ENCODE measurements around the gene PRKCA. TPM values are rescaled to one million over a fixed set of nuclear protein-coding genes. Genes with fewer than 3 reads are reported as not detected.

The PRKCA gene
- total RNA-seq, 1 experiment from 2014 or later: 29.6 TPM

DNA sequence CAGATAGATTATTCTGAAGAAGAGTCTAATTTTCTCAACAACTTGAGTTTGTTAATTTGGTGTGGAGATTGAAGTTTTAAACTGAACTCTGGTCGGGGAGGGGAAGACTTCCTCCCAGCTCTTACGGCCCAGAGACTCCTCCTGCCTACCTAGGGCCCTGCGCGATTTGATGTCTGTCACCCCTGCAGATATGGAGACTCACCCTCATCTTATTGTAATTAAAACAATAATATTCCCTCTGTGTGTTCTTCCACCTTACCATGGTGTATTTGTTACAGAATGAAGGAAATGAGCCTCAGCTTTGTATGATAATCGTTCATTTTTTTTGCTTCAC lies 348.1 kb downstream of the PRKCA start:
- Histone ChIP-seq H3K36me3 (ENCODE audit: control insufficient read depth, insufficient read depth, low read length) (no peaks in the 10 kb centered on the region), H3K4me3 (ENCODE audit: low read depth, low read length) (no peak overlapping the region), H3K27me3 (replicated peaks; ENCODE audit: control insufficient read depth, insufficient read depth, low read length) (no peaks in the 10 kb centered on the region), H3K9me3 (no peaks in the 10 kb centered on the region), H3K4me1 (peaks cover 15% of the 10 kb centered on the region; the same call in 1 of the 2 replicates)
- H3K27me3 Mint-ChIP-seq (ENCODE audit: insufficient read depth, unreplicated experiment): no peaks in the 10 kb centered on the region
- H3K9me3 Mint-ChIP-seq (ENCODE audit: unreplicated experiment): no peaks in the 10 kb centered on the region
- no peak overlapping the region for H3K4me3 Mint-ChIP-seq (ENCODE audit: unreplicated experiment)
- CTCF ChIA-PET: no interaction called here
- intact Hi-C loops (cut with micrococcal nuclease; ENCODE audit: unreplicated experiment): no loop called here
- POLR2A ChIA-PET: no interaction called here
- peaks cover 11% of the 10 kb centered on the region for H3K36me3 Mint-ChIP-seq (ENCODE audit: insufficient read depth, unreplicated experiment)
- BruUV-seq (replicated peaks): no TSS peak
- no peak for DNase-seq
- TF ChIP-seq, protein P1, sequence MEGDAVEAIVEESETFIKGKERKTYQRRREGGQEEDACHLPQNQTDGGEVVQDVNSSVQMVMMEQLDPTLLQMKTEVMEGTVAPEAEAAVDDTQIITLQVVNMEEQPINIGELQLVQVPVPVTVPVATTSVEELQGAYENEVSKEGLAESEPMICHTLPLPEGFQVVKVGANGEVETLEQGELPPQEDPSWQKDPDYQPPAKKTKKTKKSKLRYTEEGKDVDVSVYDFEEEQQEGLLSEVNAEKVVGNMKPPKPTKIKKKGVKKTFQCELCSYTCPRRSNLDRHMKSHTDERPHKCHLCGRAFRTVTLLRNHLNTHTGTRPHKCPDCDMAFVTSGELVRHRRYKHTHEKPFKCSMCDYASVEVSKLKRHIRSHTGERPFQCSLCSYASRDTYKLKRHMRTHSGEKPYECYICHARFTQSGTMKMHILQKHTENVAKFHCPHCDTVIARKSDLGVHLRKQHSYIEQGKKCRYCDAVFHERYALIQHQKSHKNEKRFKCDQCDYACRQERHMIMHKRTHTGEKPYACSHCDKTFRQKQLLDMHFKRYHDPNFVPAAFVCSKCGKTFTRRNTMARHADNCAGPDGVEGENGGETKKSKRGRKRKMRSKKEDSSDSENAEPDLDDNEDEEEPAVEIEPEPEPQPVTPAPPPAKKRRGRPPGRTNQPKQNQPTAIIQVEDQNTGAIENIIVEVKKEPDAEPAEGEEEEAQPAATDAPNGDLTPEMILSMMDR (IDR thresholded peaks at IDR 0.05; ENCODE audit: insufficient read depth in 1 of 2, low read depth in 1 of 2, low read length in 1 of 2, severe bottlenecking in 1 of 2, unreplicated experiment in 1 of 2): no peak
- peaks cover 10% of the 10 kb centered on the region for H3K4me1 Mint-ChIP-seq (ENCODE audit: low read depth, unreplicated experiment)
- H3K27ac Mint-ChIP-seq (ENCODE audit: unreplicated experiment): no peak overlapping the region

DNA sequence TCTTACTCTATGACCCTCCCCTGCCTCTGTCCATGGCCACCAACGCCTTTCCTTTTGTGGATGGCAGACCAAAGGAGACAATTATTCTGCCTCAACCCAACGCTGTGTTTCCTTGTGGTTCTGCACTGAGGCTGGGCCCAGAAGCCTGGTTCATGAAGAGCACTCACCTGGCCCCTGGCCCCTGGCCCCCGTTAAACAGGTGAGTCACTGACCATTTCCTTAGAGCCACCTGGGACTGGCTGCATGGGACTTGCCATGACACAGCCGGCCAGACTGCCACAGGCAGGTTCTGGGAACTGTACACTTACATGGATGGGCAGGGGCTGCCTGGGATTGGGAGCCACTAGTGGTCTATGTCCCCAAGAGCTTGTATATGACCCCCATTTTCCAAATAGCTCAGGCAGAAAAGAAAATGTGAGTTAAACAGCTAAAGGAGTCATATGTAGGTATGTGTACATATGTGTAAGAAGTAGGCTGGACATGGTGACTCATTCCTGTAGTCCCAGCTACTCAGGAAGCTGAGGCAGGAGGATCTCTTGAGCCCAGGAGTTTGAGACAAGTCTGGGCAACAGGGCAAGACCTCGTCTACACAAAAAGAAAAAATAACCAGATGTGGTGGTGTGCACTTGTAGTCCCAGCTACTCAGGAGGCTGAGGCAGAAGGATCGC lies 350.6 kb downstream of the PRKCA start:
- H3K27me3 Mint-ChIP-seq (ENCODE audit: insufficient read depth, unreplicated experiment): no peaks in the 10 kb centered on the region
- no peak overlapping the region for H3K4me3 Mint-ChIP-seq (ENCODE audit: unreplicated experiment)
- POLR2A ChIA-PET: interaction anchor here (0.5 kb wide), 2 partner anchors 11 to 120 kb away, joined by 3 to 4 read pairs; no protein-coding TSS in a partner anchor
- no peak for DNase-seq
- no peaks in the 10 kb centered on the region for H3K9me3 ChIP-seq
- no peak overlapping the region for H3K27ac Mint-ChIP-seq (ENCODE audit: unreplicated experiment)
- no peaks in the 10 kb centered on the region for H3K4me1 Mint-ChIP-seq (ENCODE audit: low read depth, unreplicated experiment)
- no TSS peak for BruUV-seq (replicated peaks)
- CTCF ChIA-PET: no interaction called here
- H3K4me1 ChIP-seq: no peaks in the 10 kb centered on the region
- no peaks in the 10 kb centered on the region for H3K36me3 ChIP-seq (ENCODE audit: control insufficient read depth, insufficient read depth, low read length)
- H3K9me3 Mint-ChIP-seq (ENCODE audit: unreplicated experiment): no peaks in the 10 kb centered on the region
- H3K36me3 Mint-ChIP-seq (ENCODE audit: insufficient read depth, unreplicated experiment): peaks cover 11% of the 10 kb centered on the region
- intact Hi-C loops (cut with micrococcal nuclease; ENCODE audit: unreplicated experiment): no loop called here
- H3K4me3 ChIP-seq (ENCODE audit: low read depth, low read length): no peak overlapping the region
- no peaks in the 10 kb centered on the region for H3K27me3 ChIP-seq (replicated peaks; ENCODE audit: control insufficient read depth, insufficient read depth, low read length)
- TF ChIP-seq, protein P1 (IDR thresholded peaks at IDR 0.05; ENCODE audit: insufficient read depth in 1 of 2, low read depth in 1 of 2, low read length in 1 of 2, severe bottlenecking in 1 of 2, unreplicated experiment in 1 of 2): no peak

DNA sequence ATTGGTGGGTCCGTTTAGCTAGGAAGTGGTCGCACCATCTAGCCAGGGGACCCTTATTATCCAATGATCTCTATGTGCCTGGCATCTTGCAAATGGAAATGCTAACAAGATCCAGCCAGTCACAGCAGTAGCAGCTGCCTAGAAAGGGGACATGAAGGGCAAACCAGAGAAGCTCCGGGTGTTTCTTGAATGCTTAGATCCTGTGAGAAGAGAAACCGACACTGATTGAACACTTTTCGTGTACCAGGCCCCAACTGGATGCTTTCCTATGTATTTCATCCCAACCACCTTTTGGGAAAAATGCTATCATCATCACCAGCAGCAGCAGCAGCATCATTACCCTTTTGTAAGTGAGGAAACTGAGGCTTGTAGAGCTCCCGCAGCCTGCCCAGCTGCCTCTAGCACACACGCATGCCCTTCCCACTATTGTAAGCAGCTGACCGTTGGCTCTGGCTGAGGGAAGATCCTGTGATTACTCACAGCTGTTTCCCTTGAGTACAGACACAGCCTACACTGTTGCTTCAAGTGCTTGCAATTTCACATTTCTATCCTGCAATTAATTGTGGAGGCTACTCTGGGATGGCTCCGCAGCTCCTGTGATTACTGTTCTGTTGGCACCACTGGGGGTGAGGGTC lies 351.8 kb downstream of the PRKCA start:
- H3K4me1 Mint-ChIP-seq (ENCODE audit: low read depth, unreplicated experiment): no peaks in the 10 kb centered on the region
- no peak overlapping the region for H3K4me3 ChIP-seq (ENCODE audit: low read depth, low read length)
- no peaks in the 10 kb centered on the region for H3K9me3 Mint-ChIP-seq (ENCODE audit: unreplicated experiment)
- TF ChIP-seq, protein P1 (IDR thresholded peaks at IDR 0.05; ENCODE audit: insufficient read depth in 1 of 2, low read depth in 1 of 2, low read length in 1 of 2, severe bottlenecking in 1 of 2, unreplicated experiment in 1 of 2): no peak
- intact Hi-C loops (cut with micrococcal nuclease; ENCODE audit: unreplicated experiment): no loop called here
- no peaks in the 10 kb centered on the region for H3K36me3 ChIP-seq (ENCODE audit: control insufficient read depth, insufficient read depth, low read length)
- CTCF ChIA-PET: no interaction called here
- no peak for DNase-seq
- no peaks in the 10 kb centered on the region for H3K4me1 ChIP-seq
- no peak overlapping the region for H3K27ac Mint-ChIP-seq (ENCODE audit: unreplicated experiment)
- no peaks in the 10 kb centered on the region for H3K27me3 ChIP-seq (replicated peaks; ENCODE audit: control insufficient read depth, insufficient read depth, low read length)
- no peaks in the 10 kb centered on the region for H3K9me3 ChIP-seq
- POLR2A ChIA-PET: no interaction called here
- H3K36me3 Mint-ChIP-seq (ENCODE audit: insufficient read depth, unreplicated experiment): peaks cover 11% of the 10 kb centered on the region
- BruUV-seq (replicated peaks): no TSS peak
- no peaks in the 10 kb centered on the region for H3K27me3 Mint-ChIP-seq (ENCODE audit: insufficient read depth, unreplicated experiment)
- no peak overlapping the region for H3K4me3 Mint-ChIP-seq (ENCODE audit: unreplicated experiment)

Measured in Caco-2 (cell line).